Loucy (cell line): ENCODE results near the gene KRT74.

ENCODE experiments used
- CTCF ChIP-seq: fragments of 200-600 bp; sonication (generic); conservative IDR thresholded peaks from 2 replicates; pipeline ENCODE4 v1.5.1; 2014; ENCODE audit warnings: mild to moderate bottlenecking, antibody characterized with exemption, low read length
- EZH2phosphoT487 ChIP-seq: fragments of 200-600 bp; IDR thresholded peaks from 2 replicates; pipeline ENCODE4 v1.6.1; 2018; ENCODE audit warnings: antibody characterized with exemption, mild to moderate bottlenecking, moderate library complexity, borderline replicate concordance

GRCh38 chr12:52540531-52540930, 33.1 kb downstream of the KRT74 start:
- TF ChIP-seq CTCF (no peak), EZH2phosphoT487 (no peak)
